Retina (tissue), 1 donor: ENCODE results near the gene KLHL1.

ENCODE experiments used
- DNase-seq: peaks from one replicate; pipeline ENCODE4 v3.0.0-alpha.2; 2016

The KLHL1 gene

DNA sequence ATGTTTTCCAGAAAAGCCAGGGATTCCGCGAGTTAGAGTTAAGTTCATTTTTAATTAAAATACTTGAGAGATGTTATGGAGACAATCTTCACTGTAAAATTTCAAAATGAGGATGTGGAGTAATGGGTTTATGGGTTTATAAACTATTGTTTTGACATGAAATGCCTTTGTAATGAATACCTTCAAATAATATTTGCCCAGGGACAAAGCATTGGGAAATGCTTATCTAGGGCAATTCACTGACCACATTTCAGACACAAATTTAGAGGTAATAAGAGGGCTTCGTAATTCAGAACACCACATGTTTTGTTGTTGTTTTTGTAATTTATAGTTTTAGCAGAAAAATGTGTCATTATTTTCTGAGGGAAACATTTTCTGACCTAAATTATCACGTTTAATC lies 241.7 kb downstream of the KLHL1 start:
- DNase-seq, result no peak

DNA sequence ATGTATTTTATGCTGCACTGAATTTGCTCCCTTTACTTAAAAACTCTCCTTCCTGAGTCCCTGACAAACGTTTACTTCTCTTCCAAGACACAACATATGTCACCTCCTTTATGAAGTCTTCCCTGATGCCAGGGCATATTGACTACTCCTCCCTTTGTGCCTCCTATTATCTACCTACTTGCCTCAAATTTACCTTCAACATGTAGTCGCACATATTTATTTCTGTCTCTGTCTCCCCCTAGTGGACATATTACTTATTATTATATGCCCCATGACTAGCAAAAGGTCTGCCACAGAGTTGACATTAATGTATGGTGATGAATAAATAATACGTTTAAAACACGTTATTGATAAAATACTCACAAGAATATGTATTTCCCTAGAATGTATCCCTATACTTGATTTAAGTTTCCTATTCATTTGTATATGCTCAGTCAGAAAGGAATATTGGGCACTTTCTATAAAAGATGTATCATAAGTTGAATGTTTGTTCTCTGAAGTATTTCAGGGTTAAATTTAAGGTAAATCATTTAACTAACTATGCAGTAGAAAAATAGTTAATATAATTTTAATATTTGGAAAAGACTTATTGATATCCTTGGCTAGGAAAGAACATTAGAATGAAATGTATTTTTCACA lies 250.9 kb downstream of the KLHL1 start:
- no peak for DNase-seq

DNA sequence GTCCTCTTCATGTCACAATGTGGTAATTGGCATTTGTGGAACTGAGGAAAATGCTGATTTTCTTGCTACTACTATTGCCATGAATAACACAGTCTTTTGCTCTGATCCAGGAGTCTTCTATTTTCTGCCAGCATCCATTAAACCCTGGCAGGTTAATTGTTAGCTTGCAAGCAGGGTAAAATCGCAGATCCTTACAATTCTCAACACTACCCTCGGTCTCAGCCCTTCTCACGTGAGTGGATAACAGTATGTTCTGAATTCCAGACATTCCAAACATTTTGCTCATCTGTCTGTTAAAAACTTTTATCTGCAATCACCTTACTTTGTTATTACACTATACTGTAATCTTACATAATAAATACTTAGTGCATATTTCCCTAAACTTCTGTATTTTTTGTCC lies 251.9 kb downstream of the KLHL1 start:
- DNase-seq, result no peak

DNA sequence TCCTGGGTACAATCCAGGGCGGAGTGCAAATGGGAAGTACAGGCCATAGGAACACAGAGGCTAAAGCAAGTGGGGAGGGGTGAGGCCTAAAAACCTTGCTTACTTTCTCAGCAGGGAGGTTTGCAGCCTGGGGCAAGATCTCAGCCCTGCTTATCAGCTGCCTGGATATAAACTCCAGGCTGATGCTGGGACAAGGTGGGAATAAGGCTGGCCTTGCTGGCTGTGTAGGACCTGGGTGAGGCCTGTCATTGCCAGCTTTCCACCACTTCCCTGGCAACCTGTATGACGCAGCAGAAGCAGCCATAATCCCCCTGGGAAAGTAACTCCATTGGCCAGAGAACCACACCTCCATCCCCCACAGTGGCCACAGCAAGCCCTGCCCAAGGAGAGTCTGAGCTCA lies 279.7 kb downstream of the KLHL1 start:
- DNase-seq, result no peak

DNA sequence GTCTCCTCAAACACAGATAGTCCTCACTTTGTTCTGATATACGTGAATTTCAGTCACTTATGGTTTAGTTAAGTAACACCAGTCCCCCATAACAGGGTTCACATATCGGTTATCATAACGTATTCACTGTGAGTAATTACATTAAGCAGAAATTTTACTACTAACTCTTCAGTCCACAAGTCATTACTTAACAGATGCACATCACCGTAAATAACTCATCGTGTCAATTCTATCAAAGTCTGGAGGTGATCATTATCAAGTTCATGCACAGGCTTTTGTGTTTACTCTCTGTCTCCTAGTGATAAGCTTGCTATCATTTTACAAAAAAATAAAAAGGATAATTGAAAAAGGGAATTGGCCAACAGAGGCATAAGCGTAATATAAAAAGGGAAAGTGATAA lies 288.1 kb downstream of the KLHL1 start:
- no peak for DNase-seq

DNA sequence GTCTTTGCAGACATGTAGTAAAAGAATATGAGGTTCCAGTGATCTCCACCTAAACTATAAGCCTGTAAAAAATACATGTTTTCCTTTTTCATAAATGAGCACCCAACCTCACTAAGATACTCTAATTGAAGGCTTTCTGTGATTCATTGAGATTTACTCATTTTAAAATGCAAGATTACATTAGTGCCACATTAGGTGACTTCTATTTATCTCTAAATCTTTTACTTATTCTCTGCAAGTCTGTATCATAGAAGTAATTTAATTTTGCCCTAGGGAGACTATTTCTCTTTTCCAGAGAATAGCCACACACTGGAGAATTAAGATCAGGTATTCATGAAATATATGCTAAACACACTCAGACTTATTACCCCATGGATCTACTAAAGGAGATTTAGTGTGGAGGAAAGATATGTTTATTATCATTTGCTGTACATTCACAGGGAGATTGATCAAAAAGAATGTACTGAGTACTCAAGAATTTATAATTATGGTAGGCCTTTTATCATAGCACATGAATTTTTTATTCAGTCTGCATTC lies 290.9 kb downstream of the KLHL1 start:
- no peak for DNase-seq

DNA sequence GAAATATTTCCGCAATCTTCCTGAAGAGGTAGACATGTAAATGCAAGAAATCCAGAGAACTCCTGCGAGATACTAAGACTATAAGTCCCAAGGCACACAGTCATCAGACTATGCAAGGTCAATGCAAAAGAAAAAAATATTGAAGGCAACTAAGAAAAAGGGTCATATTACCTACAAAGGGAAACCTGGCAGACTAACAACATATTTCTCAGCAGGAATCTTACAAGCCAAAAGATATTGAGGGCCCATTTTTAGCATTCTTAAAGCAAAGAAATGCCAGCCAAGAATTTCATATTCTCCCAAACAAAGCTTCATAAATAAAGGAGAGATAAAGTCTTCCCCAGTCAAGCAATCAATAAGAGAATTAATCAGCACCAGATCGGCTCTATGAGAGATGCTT lies 299.1 kb downstream of the KLHL1 start:
- DNase-seq, result no peak

DNA sequence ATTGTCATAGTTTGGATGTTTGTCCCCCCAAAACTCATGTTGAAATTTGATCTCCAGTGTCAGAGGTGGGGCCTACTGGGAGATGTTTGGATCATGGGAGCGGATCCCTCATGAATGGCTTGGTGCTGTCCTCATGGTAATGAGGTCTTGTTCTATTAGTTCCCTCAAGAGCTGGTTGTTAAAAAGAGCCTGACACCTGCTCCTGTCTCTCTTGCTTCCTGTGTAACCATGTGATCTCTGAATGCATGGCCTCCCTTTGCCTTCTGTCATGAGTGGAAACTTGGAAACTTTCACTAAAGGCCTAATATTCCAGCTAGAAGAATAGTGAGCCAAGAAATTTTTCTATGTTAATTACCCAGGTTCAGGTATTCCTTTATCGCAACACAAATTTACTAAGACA lies 312.0 kb downstream of the KLHL1 start:
- DNase-seq, result no peak

DNA sequence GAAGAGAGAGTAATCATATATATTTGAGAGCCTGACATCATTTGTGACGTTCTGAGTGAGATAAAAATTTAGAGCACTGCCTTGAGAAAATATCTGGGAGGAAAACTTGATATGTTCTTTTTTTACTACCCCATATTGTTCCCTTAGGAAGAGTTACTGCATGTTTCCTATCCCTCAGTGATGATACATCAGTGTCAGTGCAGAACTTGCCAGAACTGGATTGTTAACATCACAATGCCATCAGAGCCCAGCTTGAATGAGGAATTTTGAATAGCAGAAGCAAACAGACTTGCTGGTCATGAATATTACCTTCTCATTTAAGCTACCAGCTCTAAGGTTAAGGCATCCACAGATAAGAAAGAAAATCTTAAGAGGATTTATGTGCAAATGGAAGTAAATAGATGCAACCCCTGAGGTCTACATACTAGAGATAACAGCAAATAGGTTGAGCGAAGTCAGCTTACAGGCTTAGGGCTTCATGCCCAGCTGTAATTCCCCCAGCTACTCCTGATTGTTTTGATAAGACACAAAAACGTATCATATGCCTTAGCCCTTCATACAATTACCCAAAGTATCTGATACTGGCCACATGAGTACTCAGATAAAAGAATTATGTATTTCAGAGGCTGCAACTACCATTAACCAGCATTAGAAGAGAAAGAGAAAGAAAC lies 314.3 kb downstream of the KLHL1 start:
- DNase-seq, result no peak

DNA sequence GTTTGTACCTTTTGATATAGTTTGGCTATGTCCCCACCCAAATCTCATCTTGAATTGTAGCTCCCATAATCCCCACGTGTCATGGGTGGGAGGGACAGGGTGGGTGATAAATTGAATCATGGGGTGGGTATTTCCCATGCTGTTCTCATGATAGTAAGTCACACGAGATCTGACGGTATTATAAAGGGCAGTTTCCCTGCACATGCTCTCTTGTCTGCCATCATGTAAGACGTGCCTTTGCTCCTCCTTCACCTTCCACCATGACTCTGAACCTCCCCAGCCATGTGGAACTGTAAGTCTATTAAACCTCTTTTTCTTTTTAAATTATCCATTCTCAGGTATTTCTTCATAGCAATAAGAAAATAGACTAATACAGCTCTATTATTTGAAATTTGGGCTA lies 331.3 kb downstream of the KLHL1 start:
- no peak for DNase-seq

DNA sequence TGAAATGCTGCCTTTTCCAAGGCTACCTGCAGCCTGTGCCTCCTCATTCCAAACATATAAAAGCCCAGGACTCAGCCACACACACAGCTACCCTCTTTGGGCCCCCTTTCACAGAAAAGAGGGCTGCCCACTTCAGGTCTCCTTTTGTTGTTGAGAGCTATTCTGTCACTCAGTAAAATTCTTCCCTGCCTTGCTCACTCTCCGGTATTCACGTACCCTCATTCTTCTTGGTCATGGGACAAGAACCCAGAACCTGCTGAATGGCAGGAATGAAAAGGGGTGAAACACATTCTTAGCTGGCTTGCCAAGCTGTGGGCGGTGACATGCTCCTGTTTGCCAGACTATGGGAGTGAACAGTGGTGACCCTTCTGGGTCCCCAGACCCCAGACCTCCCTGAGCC lies 338.6 kb downstream of the KLHL1 start:
- DNase-seq, result no peak

DNA sequence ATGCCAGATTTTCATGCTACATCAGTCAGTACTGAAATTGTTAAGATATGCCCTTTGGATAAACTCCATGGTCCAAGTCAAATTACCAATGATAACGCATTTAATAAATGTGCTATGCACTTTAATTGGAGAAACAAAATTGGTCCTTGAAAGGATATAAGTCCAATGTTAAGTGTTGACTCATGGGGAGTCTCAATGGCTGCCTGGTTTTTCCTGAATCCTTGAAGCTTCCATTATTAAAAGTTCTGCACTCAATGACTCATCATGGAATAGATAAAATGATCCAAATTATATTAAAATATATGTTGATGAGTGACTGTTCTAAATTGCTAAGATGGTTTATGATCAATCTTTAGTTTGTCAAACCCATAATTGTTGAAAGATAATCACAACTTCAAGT lies 346.7 kb downstream of the KLHL1 start:
- no peak for DNase-seq

DNA sequence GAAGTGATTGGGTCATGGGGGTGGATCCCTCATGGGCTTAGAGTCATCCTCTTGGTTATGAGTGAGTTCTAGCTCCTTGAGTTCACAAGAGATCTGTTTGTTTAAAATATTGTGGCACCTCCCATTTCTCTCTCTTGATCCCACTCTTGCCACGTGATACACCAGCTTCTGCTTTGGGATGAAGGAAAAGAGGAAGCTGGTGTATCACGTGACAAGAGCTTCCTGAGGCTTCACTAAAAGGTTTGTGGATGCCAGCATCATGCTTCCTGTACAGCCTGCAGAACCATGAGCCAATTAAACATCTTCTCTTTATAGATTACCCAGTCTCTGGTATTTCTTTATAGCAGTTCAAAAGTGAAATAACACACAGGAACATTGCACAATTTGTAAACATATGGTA lies 353.2 kb downstream of the KLHL1 start:
- no peak for DNase-seq

DNA sequence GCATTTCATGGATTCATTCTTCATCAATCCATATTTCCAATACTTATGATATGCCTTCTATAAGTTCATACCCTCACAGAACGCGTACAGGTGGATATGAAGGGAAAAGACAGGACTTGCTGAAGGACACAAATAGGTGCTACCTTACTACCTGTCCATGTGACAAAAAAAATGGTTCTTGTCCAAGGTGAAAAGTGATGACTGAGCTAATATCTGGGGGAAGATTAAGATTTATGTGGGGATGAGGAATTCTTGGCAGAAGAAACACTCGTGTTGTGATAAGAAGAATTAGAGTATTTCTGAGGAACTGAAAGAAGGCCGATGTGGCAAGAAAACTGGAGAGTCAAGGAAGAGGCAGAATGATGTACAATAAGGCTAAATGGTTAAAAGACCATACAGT lies 357.0 kb downstream of the KLHL1 start:
- no peak for DNase-seq

DNA sequence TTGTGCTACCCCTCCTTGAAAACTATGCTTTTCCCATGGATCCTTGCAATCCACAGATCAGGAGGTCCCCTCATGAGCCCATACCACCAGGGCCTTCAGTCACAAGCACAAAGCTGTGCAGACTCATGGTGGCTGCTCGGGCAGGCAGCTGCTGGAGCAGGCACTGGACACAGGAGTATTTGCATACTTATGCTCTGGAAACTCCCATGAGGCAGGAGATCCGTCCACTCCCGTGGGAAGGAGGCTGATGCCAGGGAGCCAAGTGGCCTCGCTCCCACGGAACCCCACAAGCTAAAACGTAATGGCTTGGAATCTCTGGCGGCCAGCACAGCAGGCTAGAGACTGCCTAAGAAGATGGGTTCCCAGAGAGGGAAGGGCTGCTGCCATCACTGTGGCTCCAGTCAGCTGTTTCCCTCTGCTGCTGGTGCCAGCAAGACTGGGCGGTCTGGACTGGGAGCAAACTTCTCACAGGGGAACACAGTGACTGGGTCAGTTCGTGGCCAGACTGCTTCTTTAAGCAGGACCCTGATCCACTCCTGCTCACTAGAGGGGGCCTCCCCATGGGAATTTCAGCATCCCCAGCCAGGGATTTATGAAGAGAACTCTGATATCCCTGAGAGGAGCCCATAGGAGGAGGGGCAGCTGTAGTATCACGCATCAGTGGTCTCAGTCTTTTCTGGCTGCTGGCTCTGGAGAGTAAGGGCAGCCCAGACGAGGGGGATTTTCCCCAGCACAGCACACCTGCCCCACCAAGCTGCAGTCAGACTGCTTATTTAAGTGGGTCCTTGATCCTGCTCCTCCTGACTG lies 370.9 kb downstream of the KLHL1 start:
- no peak for DNase-seq

DNA sequence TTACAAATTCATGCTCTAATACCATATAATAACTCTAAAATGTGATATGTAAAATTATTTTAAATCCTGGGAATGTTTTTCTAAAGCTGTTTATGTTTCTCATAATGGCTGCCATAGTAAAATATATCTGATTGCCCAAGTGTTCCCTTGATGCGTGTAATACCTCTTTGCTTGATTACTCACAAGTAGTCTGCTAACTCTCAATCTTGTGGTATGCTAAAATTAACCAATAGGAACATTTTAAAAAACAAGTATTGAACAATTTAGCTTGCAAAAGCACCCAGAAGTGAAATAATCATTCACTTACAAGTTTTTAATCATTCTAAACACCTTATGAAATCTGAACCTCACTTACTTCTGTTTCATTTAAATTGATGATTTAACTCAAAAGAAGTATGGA lies 386.6 kb downstream of the KLHL1 start:
- no peak for DNase-seq

DNA sequence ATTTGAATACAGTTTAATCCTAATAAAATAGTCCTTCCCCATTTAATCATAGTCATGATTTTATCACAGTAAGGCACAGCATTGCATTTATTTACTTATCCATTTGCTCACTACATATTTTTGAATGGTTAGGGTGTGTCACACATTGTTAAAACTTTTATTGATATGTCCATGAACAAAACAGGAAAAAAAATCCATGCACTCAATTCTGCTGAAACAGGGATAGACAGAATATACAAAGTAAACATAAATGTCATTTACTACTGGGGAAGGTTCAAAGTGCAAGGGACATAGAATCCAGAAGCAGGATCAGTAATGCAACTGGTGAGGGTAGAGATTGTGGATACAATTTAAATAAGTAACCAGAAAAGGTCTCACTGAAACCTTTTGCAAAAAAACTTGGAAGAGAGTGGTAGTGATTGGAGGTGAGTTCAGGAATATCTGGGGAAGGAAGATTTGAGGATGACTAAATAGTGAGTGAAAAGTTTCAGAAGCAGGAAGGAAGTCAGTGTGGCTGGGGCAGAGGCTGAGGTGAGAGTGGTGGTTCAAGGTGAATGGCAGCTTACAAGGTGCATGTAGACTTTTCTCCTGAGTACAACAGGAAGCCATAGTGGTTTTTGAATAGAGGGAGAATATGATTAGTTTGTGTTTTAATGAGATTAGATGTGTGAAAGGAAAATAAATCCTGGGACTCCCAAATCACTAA lies 387.8 kb downstream of the KLHL1 start:
- no peak for DNase-seq

DNA sequence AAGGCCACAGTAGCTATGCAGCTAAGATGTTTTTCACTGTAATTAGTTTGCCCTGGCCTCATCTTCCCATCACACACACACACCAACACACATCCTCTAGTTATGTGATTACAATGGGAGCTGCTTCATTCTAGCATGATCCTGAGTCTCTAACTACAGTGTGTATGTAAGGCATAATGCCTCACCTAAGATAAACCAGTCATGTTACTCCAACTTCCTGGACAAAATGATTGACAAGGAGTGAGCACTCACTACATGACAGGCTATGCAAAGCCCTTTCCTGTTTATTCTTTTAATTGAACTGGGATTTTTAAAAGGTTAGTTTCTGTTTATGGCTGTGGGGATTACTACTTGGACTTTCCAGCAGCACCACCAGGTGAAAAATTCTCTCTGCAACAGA lies 401.4 kb downstream of the KLHL1 start:
- no peak for DNase-seq

DNA sequence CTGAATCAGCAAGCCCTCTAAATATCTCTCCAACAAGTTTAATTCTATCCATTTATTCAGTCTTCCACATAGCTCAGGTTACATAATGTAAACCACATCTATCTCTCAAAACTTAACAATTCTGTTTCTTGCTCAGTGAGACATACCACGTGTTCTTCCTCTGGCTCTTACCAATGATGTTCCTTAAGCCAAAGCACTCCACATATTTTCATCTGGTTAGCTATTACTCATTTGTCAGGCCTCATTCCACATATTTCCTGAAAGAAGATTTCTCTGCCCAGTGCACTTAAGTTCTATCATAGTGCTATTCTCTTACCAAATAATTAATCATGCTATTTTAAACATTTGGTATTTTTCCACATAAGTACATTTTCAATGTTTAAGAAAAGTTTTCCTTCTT lies 403.9 kb downstream of the KLHL1 start:
- no peak for DNase-seq

DNA sequence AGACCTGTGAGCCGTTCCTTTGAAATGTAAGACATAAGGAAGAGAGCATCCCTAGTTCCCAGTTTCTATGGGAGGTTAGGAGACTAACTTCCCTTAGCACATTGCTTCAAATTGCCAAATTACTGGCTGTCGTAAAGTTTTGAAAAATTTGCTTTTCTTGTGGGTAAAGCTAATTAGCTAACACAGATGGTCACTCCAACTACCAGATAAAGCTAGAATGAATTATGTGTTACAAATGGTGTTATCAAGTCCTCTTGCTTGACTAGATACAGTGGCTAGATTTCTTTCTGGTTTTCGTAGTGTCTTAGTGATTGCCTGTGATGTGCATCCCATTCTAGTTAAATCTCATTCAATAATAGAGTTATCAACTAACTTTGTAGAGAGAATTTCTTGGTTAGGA lies 417.3 kb downstream of the KLHL1 start:
- DNase-seq, result no peak

DNA sequence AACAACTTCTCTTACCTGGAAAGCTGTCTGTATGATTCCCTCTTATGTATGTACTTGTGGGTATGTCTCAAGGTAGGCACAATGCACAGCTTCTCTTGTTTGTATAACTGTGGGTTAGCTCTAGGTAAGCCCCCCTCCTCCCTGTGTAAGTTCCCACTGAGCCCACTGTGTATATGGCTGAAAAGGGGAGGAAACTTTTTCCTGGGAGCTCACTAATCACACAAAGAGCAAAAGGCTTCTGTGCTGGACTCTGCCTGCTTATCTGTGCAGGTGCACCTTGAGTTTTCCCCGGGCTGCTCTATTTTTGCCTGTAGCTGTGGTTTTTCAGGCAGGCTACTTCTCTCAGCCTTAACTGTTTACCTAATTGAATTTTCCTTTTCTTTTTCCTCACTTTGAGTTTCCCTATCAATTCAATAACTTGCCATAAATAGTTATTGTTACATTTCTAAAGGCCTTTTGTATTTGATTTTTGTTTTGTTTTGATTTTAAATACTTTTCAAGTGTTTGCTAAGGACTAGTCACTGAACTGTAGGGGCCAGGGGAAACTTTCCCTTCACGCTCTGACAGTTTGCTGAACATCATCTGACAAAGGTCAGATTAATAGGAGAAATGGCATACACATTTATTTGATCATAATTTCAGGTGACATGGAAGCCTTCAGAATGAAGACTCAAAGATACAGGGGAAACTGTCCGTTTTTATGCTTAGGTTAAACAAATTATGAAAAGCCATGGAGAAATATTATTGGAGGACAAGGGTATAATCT lies 424.1 kb downstream of the KLHL1 start:
- DNase-seq, result peak; percentile 42

DNA sequence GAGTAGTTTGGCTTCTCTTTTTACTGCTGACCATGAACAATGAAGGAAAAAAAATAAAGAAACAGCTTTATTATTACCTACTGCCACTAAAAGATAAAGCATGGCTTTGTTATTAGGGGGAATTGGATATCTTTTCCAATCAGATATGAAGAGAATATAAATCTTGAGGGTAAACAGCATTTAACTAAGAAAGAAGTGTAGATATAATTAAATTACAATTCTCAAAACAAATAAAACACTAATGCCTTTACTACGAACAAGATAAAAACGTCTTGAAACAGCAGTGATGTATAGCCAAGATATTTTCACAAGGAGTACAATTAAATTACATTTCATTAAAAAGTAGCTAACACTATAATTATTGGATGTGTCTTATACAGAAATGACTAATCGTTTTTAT lies 426.5 kb downstream of the KLHL1 start:
- no peak for DNase-seq

DNA sequence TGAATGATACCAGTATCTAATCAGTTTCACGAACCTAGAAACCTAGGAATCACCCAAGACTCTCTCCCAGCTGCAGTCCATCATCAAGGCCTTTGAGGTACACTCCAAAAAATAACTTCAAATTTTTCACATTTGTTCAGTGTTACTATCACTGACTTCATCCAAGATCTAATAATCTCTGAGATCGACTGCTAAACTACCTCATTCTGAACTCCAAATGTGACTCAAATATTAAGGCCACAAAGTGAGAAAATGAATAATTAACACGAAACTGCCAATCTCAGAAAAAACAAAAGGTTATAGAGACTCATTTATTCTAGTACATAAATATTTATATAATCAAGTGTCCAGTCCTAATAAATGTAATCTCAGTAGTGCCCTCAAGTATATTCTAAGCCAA lies 430.9 kb downstream of the KLHL1 start:
- no peak for DNase-seq
